ENCODE measurements around the gene KDM3B. TPM values are rescaled to one million over a fixed set of nuclear protein-coding genes. Genes with fewer than 3 reads are reported as not detected.

KDM3B gene
- total RNA-seq, 1 donor from 2014 or later: 96.1 TPM

GRCh38 chr5:138444774-138445546 lies 92.5 kb downstream of the KDM3B start:
- Mint-ChIP-seq H3K4me1 (peaks cover 7% of the 10 kb centered on the region), H3K27ac (no peak overlapping the region), H3K36me3 (no peaks in the 10 kb centered on the region), H3K4me3 (no peak overlapping the region), H3K9me3 (no peaks in the 10 kb centered on the region), H3K27me3 (ENCODE audit: low read depth) (peaks cover 10% of the 10 kb centered on the region)
- DNase-seq (ENCODE audit: low spot score in 2 of 2, unreplicated experiment in 2 of 2): no peak
- TF ChIP-seq CTCF (IDR thresholded peaks at IDR 0.05; ENCODE audit: unreplicated experiment): no peak

GRCh38 chr5:138445547-138446271 lies 93.2 kb downstream of the KDM3B start:
- Mint-ChIP-seq H3K27ac (no peak overlapping the region), H3K36me3 (no peaks in the 10 kb centered on the region), H3K27me3 (ENCODE audit: low read depth) (peaks cover 12% of the 10 kb centered on the region), H3K9me3 (no peaks in the 10 kb centered on the region), H3K4me1 (peaks cover 5% of the 10 kb centered on the region), H3K4me3 (no peak overlapping the region)
- DNase-seq (ENCODE audit: low spot score in 2 of 2, unreplicated experiment in 2 of 2): no peak
- no peak for TF ChIP-seq CTCF (IDR thresholded peaks at IDR 0.05; ENCODE audit: unreplicated experiment)

DNA sequence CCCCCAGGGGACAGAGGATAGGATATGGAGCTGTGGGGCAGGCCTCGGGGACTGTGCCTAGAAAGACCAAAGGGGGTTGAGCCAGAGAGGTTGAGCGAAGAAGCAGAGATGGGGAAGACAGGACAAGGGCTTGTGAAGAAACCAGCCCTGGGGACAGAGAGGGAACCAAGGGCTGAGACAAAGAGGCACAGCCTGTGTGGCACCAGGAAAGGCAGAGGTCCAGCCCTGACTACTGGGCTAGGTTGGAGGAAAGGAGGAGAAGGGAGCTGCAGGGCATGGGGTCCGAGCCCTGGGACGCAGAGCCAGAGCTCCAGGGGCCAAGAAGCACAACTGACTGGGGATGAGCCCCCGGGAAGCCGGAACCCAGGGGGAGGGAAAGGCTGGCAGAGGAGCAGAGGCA lies 95.6 kb downstream of the KDM3B start:
- TF ChIP-seq CTCF (IDR thresholded peaks at IDR 0.05; ENCODE audit: unreplicated experiment): no peak
- Mint-ChIP-seq H3K36me3 (no peaks in the 10 kb centered on the region), H3K4me3 (no peak overlapping the region)

GRCh38 chr5:138448481-138449398 lies 96.3 kb downstream of the KDM3B start:
- Mint-ChIP-seq H3K4me1 (peaks cover 5% of the 10 kb centered on the region), H3K36me3 (no peaks in the 10 kb centered on the region), H3K27me3 (ENCODE audit: low read depth) (peaks cover 12% of the 10 kb centered on the region), H3K9me3 (no peaks in the 10 kb centered on the region), H3K27ac (no peak overlapping the region), H3K4me3 (no peak overlapping the region)
- DNase-seq (ENCODE audit: low spot score in 2 of 2, unreplicated experiment in 2 of 2): no peak
- no peak for TF ChIP-seq CTCF (IDR thresholded peaks at IDR 0.05; ENCODE audit: unreplicated experiment)

More for the DNA sequence above, 95.6 kb downstream of the KDM3B start:
- peaks cover 12% of the 10 kb centered on the region for H3K27me3 Mint-ChIP-seq (ENCODE audit: low read depth)
- no peak overlapping the region for H3K27ac Mint-ChIP-seq
- DNase-seq (ENCODE audit: low spot score in 2 of 2, unreplicated experiment in 2 of 2): no peak
- no peaks in the 10 kb centered on the region for H3K9me3 Mint-ChIP-seq
- peaks cover 5% of the 10 kb centered on the region for H3K4me1 Mint-ChIP-seq

DNA sequence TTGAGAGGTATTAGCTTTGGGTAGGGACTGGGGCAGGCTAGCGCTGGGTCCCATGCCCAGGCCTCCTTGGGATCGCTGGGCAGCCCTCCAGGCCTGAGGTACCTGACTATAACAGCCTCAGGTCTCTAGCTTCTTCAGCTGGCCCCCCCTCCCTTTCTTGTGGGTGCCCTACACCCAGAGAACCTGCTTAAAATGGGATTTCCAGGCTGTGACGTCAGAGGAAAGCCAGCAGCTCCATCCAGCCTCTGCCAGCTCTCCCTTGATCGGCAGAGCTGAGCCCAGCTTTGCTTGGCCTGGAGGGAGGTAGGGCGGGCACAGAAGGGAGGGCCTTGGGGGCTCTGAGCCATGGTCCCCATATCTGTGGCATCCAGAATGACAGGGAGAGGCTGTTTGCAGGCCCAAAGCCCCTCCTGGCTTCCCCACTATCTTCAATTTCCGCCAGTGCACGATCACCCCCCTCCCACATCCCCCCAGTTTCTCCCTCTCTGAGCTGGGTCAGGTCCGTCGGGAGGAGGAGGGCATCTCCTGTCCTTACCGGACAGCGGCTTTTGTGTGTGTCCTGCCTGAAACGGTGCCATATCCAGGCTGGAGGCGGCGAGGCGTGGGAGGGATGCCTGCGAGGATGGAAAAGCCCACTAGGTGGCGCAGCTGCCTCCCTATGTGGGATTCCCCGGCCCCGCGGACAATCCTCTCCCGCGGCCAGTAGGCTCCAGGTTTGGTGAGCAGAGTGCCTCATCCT lies 97.2 kb downstream of the KDM3B start:
- no peak overlapping the region for H3K27ac Mint-ChIP-seq
- no peaks in the 10 kb centered on the region for H3K9me3 Mint-ChIP-seq
- H3K36me3 Mint-ChIP-seq: no peaks in the 10 kb centered on the region

More for the DNA sequence above, 97.2 kb downstream of the KDM3B start:
- DNase-seq (ENCODE audit: low spot score in 2 of 2, unreplicated experiment in 2 of 2): peak; percentile 83 to 95
- peak; percentile 91 for TF ChIP-seq CTCF (IDR thresholded peaks at IDR 0.05; ENCODE audit: unreplicated experiment)
- Mint-ChIP-seq H3K4me3 (peak overlapping the region; percentile 36), H3K4me1 (peaks cover 5% of the 10 kb centered on the region), H3K27me3 (ENCODE audit: low read depth) (peaks cover 12% of the 10 kb centered on the region)
